ENCODE data around the gene VCY1B. TPM values are rescaled to one million over a fixed set of nuclear protein-coding genes. Genes with fewer than 3 reads are reported as not detected.
"Not testable (repeated sequence)": the region's sequence is repeated elsewhere in the genome, so short reads cannot be mapped to it uniquely, and the experiment has no call there.

VCY1B gene
- polyA plus RNA-seq (2012; ENCODE audit: low read depth, missing spikeins), result not detected

DNA sequence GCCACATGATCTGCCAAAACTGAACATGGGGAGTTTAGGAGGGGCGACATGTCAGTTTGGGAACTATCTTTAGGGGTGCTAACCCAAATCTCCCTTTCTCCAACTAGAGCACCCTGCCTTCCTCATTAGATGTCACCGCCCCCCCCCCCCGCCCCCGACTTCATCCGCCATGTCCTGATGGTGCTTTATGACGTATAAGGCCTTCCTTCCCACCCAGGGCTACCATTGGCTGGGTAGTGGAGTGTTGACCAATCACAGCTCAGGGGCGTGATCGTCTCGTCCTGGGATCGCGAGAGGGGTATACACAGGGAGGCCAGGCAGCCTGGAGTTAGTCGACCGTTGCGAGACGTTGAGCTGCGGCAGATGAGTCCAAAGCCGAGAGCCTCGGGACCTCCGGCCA, at the start of gene VCY1B:
TSS of gene VCY1B (plus strand) at position 301 of the 400 bp plus-strand sequence. CDS start at position 364, 63 bp downstream.
- not testable (repeated sequence) for FAIRE-seq; DNase-seq (ENCODE audit: insufficient read length, low spot score)

DNA sequence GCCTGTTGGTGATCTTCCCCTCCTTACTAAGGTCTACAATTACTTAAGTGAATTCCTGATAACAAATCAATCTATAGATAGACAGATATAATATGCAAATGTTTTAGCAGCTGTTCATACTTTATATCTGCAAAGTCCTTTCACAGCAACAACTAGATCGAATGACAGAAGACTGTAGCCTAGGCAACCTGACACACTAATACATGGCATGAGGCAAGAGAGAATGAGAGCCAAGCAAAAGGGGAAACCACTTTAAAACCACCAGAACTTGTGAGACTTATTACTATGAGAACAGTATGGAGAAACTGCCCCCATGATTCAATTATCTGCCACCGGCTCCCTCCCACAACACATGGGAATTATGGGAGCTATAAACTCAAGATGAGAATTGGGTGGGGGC, 44.1 kb upstream of the VCY1B start:
- FAIRE-seq; DNase-seq (ENCODE audit: insufficient read length, low spot score): not testable (repeated sequence)

DNA sequence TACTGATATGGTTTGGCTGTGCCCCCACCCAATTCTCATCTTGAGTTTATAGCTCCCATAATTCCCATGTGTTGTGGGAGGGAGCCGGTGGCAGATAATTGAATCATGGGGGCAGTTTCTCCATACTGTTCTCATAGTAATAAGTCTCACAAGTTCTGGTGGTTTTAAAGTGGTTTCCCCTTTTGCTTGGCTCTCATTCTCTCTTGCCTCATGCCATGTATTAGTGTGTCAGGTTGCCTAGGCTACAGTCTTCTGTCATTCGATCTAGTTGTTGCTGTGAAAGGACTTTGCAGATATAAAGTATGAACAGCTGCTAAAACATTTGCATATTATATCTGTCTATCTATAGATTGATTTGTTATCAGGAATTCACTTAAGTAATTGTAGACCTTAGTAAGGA, 25.6 kb upstream of the VCY1B start:
- not testable (repeated sequence) for DNase-seq (ENCODE audit: insufficient read length, low spot score); FAIRE-seq

DNA sequence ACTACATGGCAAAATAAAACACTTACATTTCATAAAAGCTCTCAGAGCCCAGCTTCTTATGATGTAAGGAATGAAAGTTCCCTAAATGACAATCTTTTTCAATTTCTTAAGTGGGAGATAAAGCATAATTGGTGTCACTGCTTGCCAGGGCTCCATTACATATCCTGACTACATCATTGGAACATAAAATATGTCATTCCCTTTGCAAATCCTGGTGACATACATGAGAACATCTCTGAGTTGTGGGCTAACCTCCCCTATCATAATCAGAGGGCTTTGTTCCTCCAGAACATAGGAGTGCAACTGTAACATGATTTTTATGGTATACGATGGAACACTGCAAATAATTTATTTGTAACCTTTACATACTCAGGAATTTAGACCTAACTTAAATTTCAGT, 29.9 kb downstream of the VCY1B start:
- no peak for DNase-seq (ENCODE audit: insufficient read length, low spot score)
- no peak for TF ChIP-seq POLR2AphosphoS5 (IDR thresholded peaks at IDR 0.05; ENCODE audit: low read depth, low read length)
- TF ChIP-seq POU2F2 (IDR thresholded peaks at IDR 0.05; ENCODE audit: low read depth, low read length), result no peak
- no peak for TF ChIP-seq TAF1 (IDR thresholded peaks at IDR 0.05; ENCODE audit: low read depth, low read length)
- FAIRE-seq, result no peak
